PC-3 (cell line): Measurements from ENCODE around the gene LSM12. TPM values are rescaled to one million over a fixed set of nuclear protein-coding genes. Genes with fewer than 3 reads are reported as not detected.
A peak's percentile ranks its signal among the peaks of the same experiment; 100 is the strongest.

Source experiments
- ATAC-seq: fragments of 200-7000 bp; cut with Tn5 transposase; 2 replicates; pipeline ENCODE4 v1.9.1; 2020; ENCODE audit warnings: mild to moderate bottlenecking, moderate library complexity
- BruUV-seq: library from RNA; stranded (reverse); fragments of 400-500 nt; replicated peaks from 2 replicates; lab custom pipeline; 2021; lab: Mats Ljungman, UMichigan
- CTCF ChIA-PET: fragments of 300-600 bp; sonication (Branson Sonifier 250); formaldehyde crosslinking; loops from one replicate; lab custom pipeline; 2022; ENCODE audit warnings: antibody characterized with exemption; lab: Charles Lee
- POLR2A ChIA-PET: fragments of 300-600 bp; sonication (Branson Sonifier 250); formaldehyde crosslinking; loops from one replicate; lab custom pipeline; 2022; ENCODE audit warnings: antibody characterized with exemption; ENCODE audit not compliant: unreplicated experiment; lab: Charles Lee
- DNase-seq: peaks from one replicate; pipeline ENCODE4 v3.0.0-alpha.2; 2015
- H2AFZ ChIP-seq: fragments of 300-600 bp; sonication (generic); 2 replicates; pipeline ENCODE4 v1.6.0; 2016; ENCODE audit warnings: antibody characterized with exemption, low read length
- H3F3A ChIP-seq: fragments of 300-600 bp; sonication (generic); one replicate; pipeline ENCODE4 v1.6.0; 2017; ENCODE audit warnings: antibody characterized with exemption, low read length, control low read depth, mild to moderate bottlenecking; ENCODE audit not compliant: unreplicated experiment
- H3K27ac ChIP-seq: fragments of 300-600 bp; sonication (generic); 2 replicates; pipeline ENCODE4 v1.5.1; 2016; ENCODE audit warnings: mild to moderate bottlenecking, low read length
- H3K27me3 ChIP-seq: fragments of 300-600 bp; sonication (generic); 2 replicates; pipeline ENCODE4 v1.6.1; 2016; ENCODE audit warnings: low read length, mixed read lengths
- H3K36me3 ChIP-seq: fragments of 300-600 bp; sonication (generic); 2 replicates; pipeline ENCODE4 v1.6.1; 2016; ENCODE audit warnings: low read depth, mixed run types, low read length, mixed read lengths
- H3K4me1 ChIP-seq: fragments of 300-600 bp; sonication (generic); 2 replicates; pipeline ENCODE4 v1.5.1; 2016; ENCODE audit warnings: low read length; ENCODE audit not compliant: insufficient read depth
- H3K4me2 ChIP-seq: fragments of 300-600 bp; sonication (generic); 2 replicates; pipeline ENCODE4 v1.6.0; 2016; ENCODE audit warnings: low read length
- H3K4me3 ChIP-seq: fragments of 300-600 bp; sonication (generic); 2 replicates; pipeline ENCODE4 v1.5.1; 2016; ENCODE audit warnings: mild to moderate bottlenecking, low read length, mixed read lengths
- H3K79me2 ChIP-seq: fragments of 300-600 bp; sonication (generic); 2 replicates; pipeline ENCODE4 v1.6.1; 2017; ENCODE audit warnings: low read length, mixed read lengths
- H3K9ac ChIP-seq: fragments of 300-600 bp; sonication (generic); 2 replicates; pipeline ENCODE4 v1.6.0; 2016; ENCODE audit warnings: mild to moderate bottlenecking, low read length
- H3K9me2 ChIP-seq: fragments of 300-600 bp; sonication (generic); replicated peaks from 2 replicates; pipeline ENCODE4 v1.6.1; 2016; ENCODE audit warnings: mixed run types, low read length, mixed read lengths
- H3K9me3 ChIP-seq: fragments of 300-600 bp; sonication (generic); 2 replicates; pipeline ENCODE4 v1.6.1; 2016; ENCODE audit warnings: low read length, mixed read lengths
- H4K20me1 ChIP-seq: fragments of 300-600 bp; sonication (generic); 2 replicates; pipeline ENCODE4 v1.6.1; 2016; ENCODE audit warnings: low read length, mixed read lengths
- CTCF ChIP-seq: fragments of 300-600 bp; sonication (generic); conservative IDR thresholded peaks from 2 replicates; pipeline ENCODE4 v1.5.1; 2017; ENCODE audit warnings: antibody characterized with exemption, low read depth, mild to moderate bottlenecking, low read length
- EZH2 ChIP-seq: fragments of 300-600 bp; sonication (generic); IDR thresholded peaks from one replicate; pipeline ENCODE4 v1.6.1; 2017; ENCODE audit warnings: antibody characterized with exemption, mild to moderate bottlenecking, low read length; ENCODE audit not compliant: unreplicated experiment
- EZH2phosphoT487 ChIP-seq: fragments of 300-600 bp; sonication (generic); IDR thresholded peaks from 2 replicates; pipeline ENCODE4 v1.6.1; 2018; ENCODE audit warnings: mild to moderate bottlenecking, antibody characterized with exemption, low read length, borderline replicate concordance
- intact Hi-C: fragments of 100-400 bp; cut with micrococcal nuclease; formaldehyde crosslinking; loops from 2 replicates; pipeline ENCODE4 v1.9.0; 2023
- total RNA-seq: library from RNA; depleted of rRNA; stranded (reverse); fragments of >200 nt; gene quantifications from 2 replicates; pipeline ENCODE4 v1.2.3, GENCODE V29; 2014

Gene LSM12
- total RNA-seq, 1 experiment from 2014 or later: 118 TPM

- Histone ChIP-seq H4K20me1 (no peaks in the 10 kb centered on the region), H3K27ac (no peak overlapping the region), H3K9me2 (no peaks in the 10 kb centered on the region), H3K79me2 (no peaks in the 10 kb centered on the region), H3K36me3 (peaks cover 7% of the 10 kb centered on the region; the same call in 1 of the 2 replicates), H2AFZ (no peak overlapping the region), H3K4me3 (no peak overlapping the region), H3K4me2 (no peak overlapping the region), H3K9ac (no peak overlapping the region), H3F3A (peaks cover 3% of the 10 kb centered on the region), H3K27me3 (no peaks in the 10 kb centered on the region), H3K4me1 (peaks cover 13% of the 10 kb centered on the region), H3K9me3 (no peaks in the 10 kb centered on the region)
- no peak for ATAC-seq
- BruUV-seq: TSS peak; percentile 18
- intact Hi-C loops: no loop called here
- CTCF ChIA-PET: interaction anchor here (0.9 to 1.9 kb wide), 4 partner anchors 29 to 86 kb away, joined by 3 to 42 read pairs (median 15); partner anchors contain the start of gene HDAC5
- TF ChIP-seq CTCF: no peak
- TF ChIP-seq EZH2: no peak
- no peak for TF ChIP-seq EZH2phosphoT487
- POLR2A ChIA-PET: no interaction called here
- no peak for DNase-seq
Observed at GRCh38 chr17:44082256-44082927, 15.9 kb upstream of the LSM12 start.

- H3K79me2 ChIP-seq: no peaks in the 10 kb centered on the region
- TF ChIP-seq EZH2phosphoT487 (no peak), CTCF (no peak), EZH2 (no peak)
- H3K9me3 ChIP-seq: no peaks in the 10 kb centered on the region
- peaks cover 3% of the 10 kb centered on the region for H3F3A ChIP-seq
- H4K20me1 ChIP-seq: no peaks in the 10 kb centered on the region
- H3K27ac ChIP-seq: no peak overlapping the region
- peaks cover 9% of the 10 kb centered on the region; the same call in 1 of the 2 replicates for H3K36me3 ChIP-seq
- H3K9ac ChIP-seq: no peak overlapping the region
- no peaks in the 10 kb centered on the region for H3K27me3 ChIP-seq
- intact Hi-C loops: no loop called here
- DNase-seq (no peak), ATAC-seq (no peak)
- H3K4me2 ChIP-seq: no peak overlapping the region
- no peaks in the 10 kb centered on the region for H3K9me2 ChIP-seq
- POLR2A ChIA-PET: no interaction called here
- H2AFZ ChIP-seq: no peak overlapping the region
- H3K4me1 ChIP-seq: peaks cover 8% of the 10 kb centered on the region
- BruUV-seq: no TSS peak
- H3K4me3 ChIP-seq: no peak overlapping the region
- CTCF ChIA-PET: interaction anchor here (0.7 kb wide), 1 partner anchor 68 kb away, joined by 4 read pairs; no protein-coding TSS in a partner anchor
Observed at GRCh38 chr17:44081681-44082080, 15.2 kb upstream of the LSM12 start.
